ENCODE measurements around the gene CSMD2. TPM values are rescaled to one million over a fixed set of nuclear protein-coding genes. Genes with fewer than 3 reads are reported as not detected.

Gene CSMD2
- total RNA-seq, 4 donors from 2014 or later, result 0.60 to 2.5 (median 1.2) TPM

DNA sequence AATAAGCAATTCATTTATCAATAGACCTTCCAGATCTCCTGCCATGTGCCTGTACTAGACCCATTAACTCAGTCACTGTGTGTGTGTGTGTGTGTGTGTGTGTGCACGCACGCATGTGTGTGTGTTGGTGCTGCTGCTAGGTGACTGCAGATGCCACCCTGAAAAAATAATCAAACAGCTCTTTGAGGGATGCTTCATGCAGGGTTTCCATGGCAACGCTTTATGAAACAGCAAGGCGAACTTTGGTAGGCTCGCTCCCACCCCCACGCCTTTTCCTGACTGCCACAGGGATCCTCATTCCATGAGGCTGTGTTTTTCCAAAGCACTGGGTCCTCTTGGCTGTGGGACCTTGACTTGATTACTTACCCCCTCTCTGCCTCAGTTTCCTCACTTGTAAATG is 207.2 kb downstream of the CSMD2 start:
- 79 to 80% methylated on average over 6 of the region's 6 CpGs for WGBS, 2 donors
- Histone ChIP-seq H3K27me3 (no peaks in the 10 kb centered on the region), H3K27ac (no peak overlapping the region), H3K4me1 (no peaks in the 10 kb centered on the region), H3K36me3 (no peaks in the 10 kb centered on the region), H3K4me3 (no peak overlapping the region), H3K9me3 (no peaks in the 10 kb centered on the region)
- no peak for DNase-seq (ENCODE audit: low spot score in 2 of 2)
- TF ChIP-seq POLR2A (IDR thresholded peaks at IDR 0.05), result no peak
- TF ChIP-seq, protein P1, sequence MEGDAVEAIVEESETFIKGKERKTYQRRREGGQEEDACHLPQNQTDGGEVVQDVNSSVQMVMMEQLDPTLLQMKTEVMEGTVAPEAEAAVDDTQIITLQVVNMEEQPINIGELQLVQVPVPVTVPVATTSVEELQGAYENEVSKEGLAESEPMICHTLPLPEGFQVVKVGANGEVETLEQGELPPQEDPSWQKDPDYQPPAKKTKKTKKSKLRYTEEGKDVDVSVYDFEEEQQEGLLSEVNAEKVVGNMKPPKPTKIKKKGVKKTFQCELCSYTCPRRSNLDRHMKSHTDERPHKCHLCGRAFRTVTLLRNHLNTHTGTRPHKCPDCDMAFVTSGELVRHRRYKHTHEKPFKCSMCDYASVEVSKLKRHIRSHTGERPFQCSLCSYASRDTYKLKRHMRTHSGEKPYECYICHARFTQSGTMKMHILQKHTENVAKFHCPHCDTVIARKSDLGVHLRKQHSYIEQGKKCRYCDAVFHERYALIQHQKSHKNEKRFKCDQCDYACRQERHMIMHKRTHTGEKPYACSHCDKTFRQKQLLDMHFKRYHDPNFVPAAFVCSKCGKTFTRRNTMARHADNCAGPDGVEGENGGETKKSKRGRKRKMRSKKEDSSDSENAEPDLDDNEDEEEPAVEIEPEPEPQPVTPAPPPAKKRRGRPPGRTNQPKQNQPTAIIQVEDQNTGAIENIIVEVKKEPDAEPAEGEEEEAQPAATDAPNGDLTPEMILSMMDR (IDR thresholded peaks at IDR 0.05), result no peak
- TF ChIP-seq EP300 (IDR thresholded peaks at IDR 0.05), result no peak

DNA sequence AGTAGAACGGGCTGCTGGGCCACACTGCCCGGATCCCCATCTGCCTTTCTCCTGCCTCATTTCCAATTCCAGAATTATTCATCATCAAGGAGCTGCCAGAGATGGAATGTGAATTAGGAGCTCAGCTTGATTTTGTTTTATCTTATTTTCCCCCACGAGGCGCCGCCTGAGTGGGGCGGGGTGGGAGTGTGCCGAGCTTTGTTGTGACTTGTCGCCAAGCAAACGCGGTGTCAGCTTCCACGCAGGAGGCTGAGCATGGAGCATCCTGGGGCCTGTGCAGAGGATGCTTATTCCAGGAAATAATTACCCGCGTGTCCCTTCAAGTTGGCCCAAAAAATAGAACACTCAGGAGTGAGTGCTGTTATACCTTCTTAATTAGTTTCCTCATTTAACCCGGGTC is 209.9 kb downstream of the CSMD2 start:
- Histone ChIP-seq H3K27me3 (no peaks in the 10 kb centered on the region), H3K4me1 (no peaks in the 10 kb centered on the region), H3K27ac (no peak overlapping the region), H3K4me3 (no peak overlapping the region), H3K9me3 (no peaks in the 10 kb centered on the region), H3K36me3 (no peaks in the 10 kb centered on the region)
- 85 to 87% methylated on average over 14 of the region's 14 CpGs for WGBS, 2 donors
- TF ChIP-seq POLR2A (IDR thresholded peaks at IDR 0.05) (no peak), EP300 (IDR thresholded peaks at IDR 0.05) (no peak)
- TF ChIP-seq, protein P1 (IDR thresholded peaks at IDR 0.05), result no peak
- DNase-seq (ENCODE audit: low spot score in 2 of 2), result no peak

DNA sequence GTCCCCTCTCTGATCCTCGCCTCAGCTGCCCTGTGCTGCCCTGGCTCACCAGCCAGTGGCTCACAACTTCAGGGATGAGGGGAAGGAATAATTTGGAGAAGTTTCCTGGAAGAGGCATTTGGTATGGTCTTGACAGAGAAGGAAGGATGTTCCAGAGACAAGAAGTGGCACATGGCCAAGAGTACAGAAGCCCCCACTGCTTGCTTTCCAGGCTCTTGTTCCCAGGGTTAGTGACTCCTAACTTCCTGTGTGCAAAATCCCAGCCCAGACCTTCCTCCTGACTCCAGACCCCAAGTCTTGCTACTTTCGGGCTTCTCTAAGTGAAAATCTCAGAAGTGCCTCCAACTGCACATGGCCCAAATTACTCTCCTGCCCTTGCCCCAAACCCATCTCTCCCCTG is 215.5 kb downstream of the CSMD2 start:
- Histone ChIP-seq H3K9me3 (no peaks in the 10 kb centered on the region), H3K4me1 (no peaks in the 10 kb centered on the region), H3K4me3 (no peak overlapping the region), H3K36me3 (no peaks in the 10 kb centered on the region), H3K27ac (no peak overlapping the region), H3K27me3 (no peaks in the 10 kb centered on the region)
- 74 to 77% methylated on average over 2 of the region's 2 CpGs for WGBS, 2 donors
- DNase-seq (ENCODE audit: low spot score in 2 of 2), result no peak
- TF ChIP-seq, protein P1 (IDR thresholded peaks at IDR 0.05), result no peak
- TF ChIP-seq POLR2A (IDR thresholded peaks at IDR 0.05) (no peak), EP300 (IDR thresholded peaks at IDR 0.05) (no peak)

DNA sequence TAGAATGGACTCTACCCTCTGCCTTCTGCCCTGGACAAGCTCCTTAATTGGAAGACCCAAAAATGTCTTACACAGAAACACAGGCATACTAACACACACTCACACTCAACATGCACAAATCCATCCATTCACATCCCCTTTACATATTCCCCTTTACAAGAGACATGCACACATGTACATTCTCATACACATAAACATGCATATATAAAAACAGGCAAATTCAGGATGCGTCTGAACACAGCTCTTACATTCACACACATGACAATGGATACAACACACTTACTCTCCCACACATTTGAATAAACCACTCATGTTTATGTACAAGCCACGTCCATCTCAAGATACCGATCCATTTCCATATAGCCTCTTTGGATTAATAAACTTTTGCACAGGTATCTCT is 216.7 kb downstream of the CSMD2 start:
- Histone ChIP-seq H3K27me3 (no peaks in the 10 kb centered on the region), H3K4me1 (no peaks in the 10 kb centered on the region), H3K9me3 (no peaks in the 10 kb centered on the region), H3K4me3 (no peak overlapping the region), H3K27ac (no peak overlapping the region), H3K36me3 (no peaks in the 10 kb centered on the region)
- WGBS, 2 donors, result 84 to 90% methylated on average over 3 of the region's 3 CpGs
- TF ChIP-seq, protein P1 (IDR thresholded peaks at IDR 0.05), result no peak
- no peak for TF ChIP-seq POLR2A (IDR thresholded peaks at IDR 0.05)
- no peak for DNase-seq (ENCODE audit: low spot score in 2 of 2)

DNA sequence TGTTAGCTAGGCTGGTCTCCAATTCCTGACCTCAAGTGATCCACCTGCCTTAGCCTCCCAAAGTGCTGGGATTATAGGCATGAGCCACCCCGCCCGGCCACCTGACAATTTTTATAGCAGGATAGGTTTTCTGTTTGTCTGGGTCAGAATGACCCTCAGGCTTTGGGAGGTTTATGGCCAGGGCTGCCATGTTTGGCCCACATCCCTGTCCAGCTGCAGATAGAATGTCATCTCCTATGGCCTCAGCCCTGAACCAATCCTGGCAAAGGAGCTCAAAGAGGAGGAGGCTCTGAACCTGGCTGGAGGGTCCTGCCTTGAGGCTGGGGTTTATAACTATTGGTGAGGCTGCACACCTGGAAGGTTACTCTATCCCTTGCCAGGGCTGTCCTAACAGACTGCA is 218.2 kb downstream of the CSMD2 start:
- TF ChIP-seq, protein P1 (IDR thresholded peaks at IDR 0.05), result no peak
- TF ChIP-seq EP300 (IDR thresholded peaks at IDR 0.05), result no peak
- no peak for TF ChIP-seq POLR2A (IDR thresholded peaks at IDR 0.05)
- Histone ChIP-seq H3K36me3 (no peaks in the 10 kb centered on the region), H3K27me3 (no peaks in the 10 kb centered on the region), H3K4me1 (no peaks in the 10 kb centered on the region), H3K9me3 (no peaks in the 10 kb centered on the region), H3K4me3 (no peak overlapping the region), H3K27ac (no peak overlapping the region)
- WGBS, 2 donors, result 90 to 100% methylated on average over 2 of the region's 2 CpGs
- no peak for DNase-seq (ENCODE audit: low spot score in 2 of 2)
